Measurements from ENCODE around the gene POLA2.

POLA2 gene

DNA sequence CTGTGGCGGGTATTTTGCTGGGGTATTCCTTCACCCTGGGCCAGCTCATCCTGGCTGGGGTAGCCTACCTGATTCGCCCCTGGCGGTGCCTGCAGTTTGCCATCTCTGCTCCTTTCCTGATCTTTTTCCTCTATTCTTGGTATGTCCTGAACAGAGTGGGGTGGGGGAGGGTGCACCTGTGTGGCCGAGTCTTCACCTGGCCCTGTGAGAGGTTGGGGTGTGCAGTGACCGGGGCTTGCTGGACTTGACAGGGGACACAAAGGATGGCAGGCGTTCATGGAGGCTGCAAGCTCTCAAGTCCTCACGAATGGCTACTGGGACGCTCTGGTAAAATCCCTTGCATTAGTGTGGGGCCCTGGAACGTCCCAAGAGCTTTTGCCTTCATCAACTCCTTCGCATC, 40.7 kb upstream of the POLA2 start:
- H3K27me3 ChIP-seq (replicated peaks; ENCODE audit: control insufficient read depth, insufficient read depth, low read length) = no peaks in the 10 kb centered on the region
- DNase-seq (ENCODE audit: extremely low read depth, insufficient read length) = no peak

GRCh38 chr11:65223011-65223410, 38.8 kb upstream of the POLA2 start:
- TF ChIP-seq, protein P1, sequence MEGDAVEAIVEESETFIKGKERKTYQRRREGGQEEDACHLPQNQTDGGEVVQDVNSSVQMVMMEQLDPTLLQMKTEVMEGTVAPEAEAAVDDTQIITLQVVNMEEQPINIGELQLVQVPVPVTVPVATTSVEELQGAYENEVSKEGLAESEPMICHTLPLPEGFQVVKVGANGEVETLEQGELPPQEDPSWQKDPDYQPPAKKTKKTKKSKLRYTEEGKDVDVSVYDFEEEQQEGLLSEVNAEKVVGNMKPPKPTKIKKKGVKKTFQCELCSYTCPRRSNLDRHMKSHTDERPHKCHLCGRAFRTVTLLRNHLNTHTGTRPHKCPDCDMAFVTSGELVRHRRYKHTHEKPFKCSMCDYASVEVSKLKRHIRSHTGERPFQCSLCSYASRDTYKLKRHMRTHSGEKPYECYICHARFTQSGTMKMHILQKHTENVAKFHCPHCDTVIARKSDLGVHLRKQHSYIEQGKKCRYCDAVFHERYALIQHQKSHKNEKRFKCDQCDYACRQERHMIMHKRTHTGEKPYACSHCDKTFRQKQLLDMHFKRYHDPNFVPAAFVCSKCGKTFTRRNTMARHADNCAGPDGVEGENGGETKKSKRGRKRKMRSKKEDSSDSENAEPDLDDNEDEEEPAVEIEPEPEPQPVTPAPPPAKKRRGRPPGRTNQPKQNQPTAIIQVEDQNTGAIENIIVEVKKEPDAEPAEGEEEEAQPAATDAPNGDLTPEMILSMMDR (IDR thresholded peaks at IDR 0.05; ENCODE audit: insufficient read depth, low read length, poor library complexity, severe bottlenecking) = no peak
- no peak for DNase-seq (ENCODE audit: extremely low read depth, insufficient read length)
- H3K27me3 ChIP-seq (replicated peaks; ENCODE audit: control insufficient read depth, insufficient read depth, low read length) = no peaks in the 10 kb centered on the region

More for the DNA sequence above, 40.7 kb upstream of the POLA2 start:
- Histone ChIP-seq H3K36me3 (ENCODE audit: control insufficient read depth, insufficient read depth, low read length) (no peaks in the 10 kb centered on the region; the same call in 1 of the 2 replicates), H3K4me3 (replicated peaks; ENCODE audit: low read depth, low read length) (no peak overlapping the region)
- TF ChIP-seq, protein P1 (IDR thresholded peaks at IDR 0.05; ENCODE audit: insufficient read depth, low read length, poor library complexity, severe bottlenecking) = no peak

DNA sequence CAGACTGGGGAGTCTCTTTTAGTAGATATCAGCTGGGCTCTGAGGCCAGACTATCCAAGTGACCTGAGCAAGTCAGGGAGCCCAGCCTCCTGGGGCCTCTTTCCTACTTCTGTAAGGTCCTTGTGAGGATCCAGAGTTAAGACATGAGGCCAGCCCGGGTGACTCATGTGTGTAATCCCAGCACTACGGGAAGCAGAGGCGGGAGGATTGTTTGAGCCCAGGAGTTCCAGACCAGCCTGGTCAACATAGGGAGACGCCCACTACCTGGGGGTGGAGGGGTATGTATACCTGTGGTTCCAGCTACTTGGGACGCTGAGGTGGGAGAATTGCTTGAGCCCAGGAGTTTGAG, 36.9 kb upstream of the POLA2 start:
- TF ChIP-seq, protein P1 (IDR thresholded peaks at IDR 0.05; ENCODE audit: insufficient read depth, low read length, poor library complexity, severe bottlenecking) = no peak
- Histone ChIP-seq H3K4me3 (replicated peaks; ENCODE audit: low read depth, low read length) (no peak overlapping the region), H3K27me3 (replicated peaks; ENCODE audit: control insufficient read depth, insufficient read depth, low read length) (no peaks in the 10 kb centered on the region), H3K36me3 (ENCODE audit: control insufficient read depth, insufficient read depth, low read length) (no peaks in the 10 kb centered on the region; the same call in 1 of the 2 replicates)
- DNase-seq (ENCODE audit: extremely low read depth, insufficient read length) = no peak

More at GRCh38 chr11:65223011-65223410, 38.8 kb upstream of the POLA2 start:
- Histone ChIP-seq H3K36me3 (ENCODE audit: control insufficient read depth, insufficient read depth, low read length) (no peaks in the 10 kb centered on the region; the same call in 1 of the 2 replicates), H3K4me3 (replicated peaks; ENCODE audit: low read depth, low read length) (no peak overlapping the region)

GRCh38 chr11:65225279-65226102, 36.3 kb upstream of the POLA2 start:
- no peaks in the 10 kb centered on the region for H3K27me3 ChIP-seq (replicated peaks; ENCODE audit: control insufficient read depth, insufficient read depth, low read length)
- TF ChIP-seq, protein P1 (IDR thresholded peaks at IDR 0.05; ENCODE audit: insufficient read depth, low read length, poor library complexity, severe bottlenecking) = peak; percentile 63
- peak overlapping the region; percentile 64 for H3K4me3 ChIP-seq (replicated peaks; ENCODE audit: low read depth, low read length)
- no peaks in the 10 kb centered on the region; the same call in 1 of the 2 replicates for H3K36me3 ChIP-seq (ENCODE audit: control insufficient read depth, insufficient read depth, low read length)
- peak; percentile 48 for DNase-seq (ENCODE audit: extremely low read depth, insufficient read length)

- Histone ChIP-seq H3K36me3 (ENCODE audit: control insufficient read depth, insufficient read depth, low read length) (no peaks in the 10 kb centered on the region; the same call in 1 of the 2 replicates), H3K27me3 (replicated peaks; ENCODE audit: control insufficient read depth, insufficient read depth, low read length) (no peaks in the 10 kb centered on the region), H3K4me3 (replicated peaks; ENCODE audit: low read depth, low read length) (peak overlapping the region; percentile 64)
- TF ChIP-seq, protein P1 (IDR thresholded peaks at IDR 0.05; ENCODE audit: insufficient read depth, low read length, poor library complexity, severe bottlenecking) = no peak
- DNase-seq (ENCODE audit: extremely low read depth, insufficient read length) = no peak
Observed at GRCh38 chr11:65226103-65226442, 35.7 kb upstream of the POLA2 start.

Measured in GM06990 (cell line).